ENCODE measurements around the gene MYO5B. TPM values are rescaled to one million over a fixed set of nuclear protein-coding genes. Genes with fewer than 3 reads are reported as not detected.
A peak's percentile ranks its signal among the peaks of the same experiment; 100 is the strongest.
"Not testable (repeated sequence)": the region's sequence is repeated elsewhere in the genome, so short reads cannot be mapped to it uniquely, and the experiment has no call there.

The MYO5B gene
- total RNA-seq, 1 experiment from 2014 or later: 29.5 TPM

DNA sequence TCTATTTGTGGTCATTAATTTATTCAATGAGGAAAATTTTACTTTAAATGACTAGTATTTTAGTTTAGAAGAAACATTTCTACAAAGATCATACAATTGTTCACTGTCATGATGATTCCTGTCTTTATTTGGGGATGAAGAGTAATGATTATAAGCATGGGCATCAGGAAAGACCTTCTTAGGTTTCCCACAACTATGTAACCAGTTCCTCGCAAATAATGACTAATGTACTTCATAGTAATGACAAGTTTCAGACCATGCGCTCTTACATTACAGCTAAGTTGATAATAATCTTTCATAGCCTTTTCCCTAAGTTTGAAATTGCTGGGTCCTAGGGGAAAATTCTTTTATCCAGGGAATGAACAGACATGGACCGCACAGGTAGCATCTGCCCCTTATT lies 90.5 kb downstream of the MYO5B start:
- DNase-seq (ENCODE audit: low spot score): no peak

DNA sequence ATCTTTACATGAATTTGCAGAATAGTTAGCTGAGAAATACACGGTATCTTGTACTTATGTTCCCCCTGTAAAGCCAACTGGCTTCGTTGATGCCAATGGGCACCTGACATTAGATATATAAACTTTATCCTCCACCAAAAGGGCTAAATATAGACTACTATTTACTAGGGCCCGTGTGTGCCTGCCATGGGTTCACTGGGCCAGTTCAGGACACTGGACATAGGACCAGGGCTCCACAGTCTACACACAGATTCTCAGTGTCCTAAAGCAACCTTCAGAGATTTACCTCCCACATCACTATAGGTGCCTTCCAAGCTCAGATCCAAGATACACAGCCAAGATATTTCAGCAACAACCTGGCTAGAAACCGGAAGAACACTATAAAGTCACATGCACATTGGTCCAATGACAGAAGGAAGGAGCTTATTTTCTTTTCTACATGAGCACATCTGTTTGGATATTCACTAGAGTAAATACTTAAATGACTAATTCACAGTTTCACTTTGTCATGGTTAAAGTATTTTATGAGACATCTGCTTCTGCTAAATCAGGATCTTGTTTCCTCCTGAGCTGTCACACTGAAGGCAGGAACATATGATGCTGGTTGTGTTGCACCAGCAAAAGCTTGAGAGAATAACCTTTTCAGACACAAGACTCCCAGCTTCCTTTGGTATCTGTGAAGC lies 95.1 kb downstream of the MYO5B start:
- DNase-seq (ENCODE audit: low spot score): peak; percentile 33

DNA sequence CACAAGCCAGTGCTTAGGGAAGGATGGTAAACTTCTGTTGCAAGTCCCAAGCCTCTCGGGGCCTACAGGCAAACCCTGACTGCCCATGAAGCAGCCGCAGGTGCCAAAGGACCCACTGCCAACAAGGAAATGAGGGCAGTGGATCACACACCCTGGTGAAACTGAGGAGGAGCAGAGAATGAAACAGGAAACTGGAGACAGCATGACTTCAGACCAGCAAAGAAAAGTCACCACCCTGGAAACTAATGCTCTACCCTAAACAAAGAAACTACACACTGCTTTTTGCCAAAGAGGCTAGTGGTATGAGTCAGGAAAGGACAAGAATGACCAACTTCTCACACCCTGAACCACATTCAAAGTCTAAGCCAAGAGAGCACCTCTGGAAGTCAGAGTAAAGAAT lies 97.2 kb downstream of the MYO5B start:
- DNase-seq (ENCODE audit: low spot score): no peak

DNA sequence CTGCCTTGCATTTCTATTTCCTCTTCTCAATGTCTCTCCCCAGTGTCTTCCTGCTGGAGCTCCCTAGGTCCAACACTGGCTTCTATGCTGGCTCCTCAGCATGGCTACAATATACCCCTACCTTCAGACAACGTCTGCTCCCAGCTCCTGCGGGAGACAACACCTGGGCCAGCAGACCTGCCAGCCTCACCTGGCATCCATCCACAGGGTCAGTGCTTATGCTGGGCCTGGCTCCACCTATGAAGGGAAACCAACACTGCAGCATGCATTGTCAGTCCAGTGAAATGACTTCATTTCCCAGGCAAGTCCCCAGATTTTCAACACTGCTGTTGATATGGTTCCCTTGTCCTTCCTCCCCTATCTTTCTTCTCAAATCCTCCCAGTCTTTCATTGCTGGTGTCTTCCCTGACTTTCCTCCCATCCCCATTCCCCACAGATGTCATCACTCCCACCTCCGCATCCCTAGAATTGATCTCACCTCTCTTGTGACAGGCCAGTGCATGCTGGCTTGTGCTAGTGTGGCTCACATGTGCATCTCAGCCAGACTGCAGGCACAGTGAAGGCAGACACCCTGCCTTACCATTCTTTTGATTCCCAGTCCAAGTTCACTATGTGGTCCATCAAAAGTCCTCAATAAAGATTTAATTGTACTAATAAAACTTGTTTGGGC lies 98.0 kb downstream of the MYO5B start:
- DNase-seq (ENCODE audit: low spot score): no peak

DNA sequence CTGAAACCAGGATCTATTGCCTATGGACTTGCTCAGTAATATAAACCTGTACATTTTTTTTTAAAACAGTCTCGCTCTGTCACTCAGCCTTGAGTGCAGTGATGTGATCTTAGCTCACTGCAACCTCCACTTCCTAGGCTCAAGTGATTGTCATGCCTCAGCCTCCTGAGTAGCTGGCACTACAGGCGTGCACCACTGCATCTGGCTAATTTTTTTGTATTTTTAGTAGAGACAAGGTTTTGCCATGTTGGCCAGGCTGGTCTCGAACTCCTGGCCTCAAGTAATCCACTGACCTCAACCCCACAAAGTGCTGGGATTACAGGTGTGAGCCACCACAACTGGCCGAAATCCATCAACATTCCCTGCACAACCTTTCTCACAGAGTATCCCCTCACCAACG lies 100.2 kb downstream of the MYO5B start:
- DNase-seq (ENCODE audit: low spot score): not testable (repeated sequence)

DNA sequence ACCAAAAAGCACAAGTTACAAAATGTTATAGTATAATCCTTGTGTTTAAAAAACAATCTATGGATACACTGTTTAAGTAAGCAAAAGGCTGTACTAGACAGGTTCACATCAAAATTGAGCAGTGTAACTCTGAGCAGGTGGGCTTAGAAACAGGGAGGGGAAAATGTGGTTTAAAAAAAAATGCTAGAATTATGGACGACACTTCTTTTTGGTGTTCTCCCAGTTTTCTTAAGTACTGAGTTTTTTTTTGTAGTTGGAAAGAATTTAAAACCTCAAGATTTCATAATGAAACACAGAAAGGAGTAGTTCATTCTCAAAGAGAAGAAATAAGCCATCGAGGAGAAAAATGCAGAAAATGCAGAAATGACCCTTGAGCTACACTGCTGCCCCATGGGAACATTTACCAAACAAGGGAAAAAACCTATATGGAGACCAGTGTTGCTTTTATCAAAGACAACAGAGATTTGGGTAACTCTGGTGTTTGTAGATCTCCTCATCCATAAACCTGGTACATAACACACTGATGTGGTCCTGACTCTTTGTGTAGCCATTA lies 100.7 kb downstream of the MYO5B start:
- no peak for DNase-seq (ENCODE audit: low spot score)

DNA sequence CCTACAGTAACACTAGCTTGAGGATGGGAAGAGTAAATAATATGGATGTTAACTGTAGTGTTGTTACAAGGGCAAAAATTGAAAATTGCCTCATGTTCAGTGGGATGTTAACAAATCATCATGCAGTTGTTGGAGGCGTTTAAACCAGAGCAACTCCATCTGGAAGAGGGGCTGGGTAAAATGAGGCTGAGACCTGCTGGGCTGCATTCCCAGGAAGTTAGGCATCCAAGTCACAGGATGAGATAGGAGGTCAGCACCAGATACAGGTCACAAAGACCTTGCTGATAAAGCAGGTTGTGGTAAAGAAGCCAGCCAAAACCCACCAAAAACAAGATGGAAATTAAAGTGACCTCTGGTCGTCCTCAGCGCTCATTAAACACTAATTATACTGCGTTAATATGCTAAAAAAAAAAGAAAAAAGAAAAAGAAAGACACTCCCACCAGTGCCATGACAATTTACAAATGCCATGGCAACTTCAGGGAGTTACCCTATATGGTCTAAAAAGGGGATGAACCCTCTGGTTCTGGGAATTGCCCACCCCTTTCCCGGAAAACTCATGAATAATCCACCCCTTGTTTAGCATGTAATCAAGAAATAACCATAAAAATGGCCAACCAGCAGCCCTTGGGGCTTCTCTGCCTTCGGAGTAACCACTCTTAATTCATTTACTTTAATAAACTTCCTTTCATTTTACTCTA lies 101.4 kb downstream of the MYO5B start:
- DNase-seq (ENCODE audit: low spot score): no peak

DNA sequence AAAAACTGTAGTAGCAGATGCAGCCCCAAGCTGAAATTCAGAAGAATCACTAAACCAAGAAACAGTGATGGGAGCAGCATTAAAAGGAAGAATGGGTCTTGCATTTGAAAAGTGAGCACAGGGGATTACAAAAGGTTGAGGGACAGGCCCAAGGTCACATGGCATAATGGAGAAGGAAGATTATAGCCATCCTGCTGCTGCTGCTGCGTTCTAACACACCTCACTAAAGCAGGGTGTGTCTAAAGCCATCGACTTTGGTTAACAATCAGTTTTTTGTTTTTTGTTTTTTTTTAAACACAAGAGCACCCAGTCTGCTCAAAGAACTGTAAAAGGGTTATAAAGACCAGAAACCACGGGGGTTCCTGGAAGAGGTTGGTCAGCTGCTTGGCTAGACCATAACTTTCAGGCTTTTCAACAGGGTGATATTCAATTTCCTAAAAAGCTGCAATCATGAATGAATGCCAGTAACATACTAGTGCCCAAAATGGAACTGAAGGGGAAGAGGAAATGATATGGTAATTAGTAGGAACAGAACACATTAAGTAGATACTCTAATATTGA lies 102.6 kb downstream of the MYO5B start:
- DNase-seq (ENCODE audit: low spot score): no peak

DNA sequence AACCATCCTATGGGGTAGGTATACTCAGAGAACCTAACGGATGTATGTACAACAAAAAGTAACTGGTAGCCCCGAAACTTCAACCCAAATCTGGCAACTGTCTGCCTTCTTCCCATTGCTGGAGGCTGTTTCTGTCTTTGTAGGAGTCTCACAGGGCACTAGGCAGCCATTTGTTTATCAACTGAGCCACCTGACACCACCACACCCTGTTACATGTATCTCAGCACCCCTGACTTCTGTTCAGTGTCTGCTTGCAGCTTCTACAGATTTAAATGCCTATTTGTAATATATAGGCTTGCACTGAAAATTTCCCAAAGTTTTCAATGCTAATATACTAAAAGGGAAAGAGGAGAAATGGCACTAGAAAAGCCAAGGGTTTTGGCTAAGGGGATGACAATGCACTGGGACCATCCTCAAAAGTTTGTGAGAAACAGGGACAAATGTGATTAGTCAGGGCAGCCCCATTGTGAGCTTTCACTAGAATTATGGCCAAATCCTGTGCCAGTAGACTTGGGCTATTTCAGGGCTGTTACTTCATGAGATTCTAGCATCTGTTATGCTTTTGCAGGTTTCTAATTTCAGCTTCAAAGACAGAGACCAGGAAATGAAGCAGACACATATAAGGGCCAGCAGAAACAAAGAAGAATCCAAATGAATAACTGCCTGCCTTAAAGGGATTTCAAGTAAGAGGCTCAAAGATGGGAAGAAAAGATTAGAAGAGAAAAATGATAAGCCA lies 103.3 kb downstream of the MYO5B start:
- DNase-seq (ENCODE audit: low spot score): no peak

DNA sequence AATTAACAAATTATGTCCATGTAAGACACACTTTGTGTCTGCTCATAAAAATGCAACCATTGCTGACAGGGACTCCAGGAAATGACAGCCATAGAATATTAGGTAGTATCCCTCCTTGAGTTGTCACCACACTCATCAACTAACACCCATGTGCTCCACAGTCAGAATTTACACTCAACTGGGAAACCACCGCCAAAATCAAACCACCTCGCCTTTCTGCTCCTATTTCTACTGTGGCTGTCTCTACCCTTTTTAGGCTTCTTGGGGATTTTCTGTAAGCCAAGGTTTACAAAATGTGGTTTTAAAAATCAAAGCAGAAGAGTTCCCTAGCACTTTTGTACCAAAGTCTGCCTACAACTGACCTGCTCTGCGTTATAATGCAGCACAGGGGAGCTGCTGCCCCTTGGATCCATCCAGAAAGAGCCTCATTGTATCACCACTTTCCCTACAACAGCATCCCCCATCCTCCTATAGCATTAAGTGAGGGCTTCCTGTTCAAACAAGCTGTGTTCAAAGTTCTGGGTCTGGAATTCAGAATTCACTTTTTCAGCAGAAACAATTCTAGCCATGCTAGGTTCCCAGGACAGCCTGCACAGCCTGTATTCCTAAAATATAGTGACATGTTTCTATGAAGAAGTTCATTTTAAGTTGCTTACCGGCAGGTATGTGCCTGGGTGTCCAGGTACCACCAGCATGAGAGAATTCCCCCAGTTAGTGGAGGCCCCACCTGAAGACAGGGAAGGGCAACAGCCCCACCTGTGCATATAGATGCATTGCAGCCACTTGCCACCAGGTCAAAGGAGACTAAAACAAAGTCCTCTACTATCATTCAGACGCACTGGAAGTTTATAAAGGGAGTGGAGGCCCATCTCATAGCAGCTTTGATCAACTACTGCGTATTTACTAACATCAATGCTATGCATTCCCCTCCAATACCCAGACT lies 104.3 kb downstream of the MYO5B start:
- DNase-seq (ENCODE audit: low spot score): no peak

DNA sequence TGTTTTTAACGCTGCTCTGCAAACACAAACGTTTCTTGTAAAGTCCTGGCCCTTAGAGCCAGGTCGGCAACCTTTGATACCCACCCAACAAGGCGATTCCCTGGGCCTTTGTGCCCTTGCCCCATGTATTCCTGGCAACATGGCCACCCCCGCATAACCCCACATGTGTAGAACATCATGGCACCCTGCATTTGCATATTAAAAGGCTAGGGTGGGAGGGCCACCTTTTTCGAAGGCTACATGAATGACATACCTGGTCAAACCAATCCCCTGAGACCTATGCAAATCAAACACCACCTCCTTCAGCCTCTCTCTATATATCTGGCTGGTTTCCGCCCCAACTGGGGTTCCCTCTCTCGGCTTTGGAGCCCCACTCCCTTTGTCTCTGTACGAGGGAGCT lies 105.2 kb downstream of the MYO5B start:
- DNase-seq (ENCODE audit: low spot score): no peak

DNA sequence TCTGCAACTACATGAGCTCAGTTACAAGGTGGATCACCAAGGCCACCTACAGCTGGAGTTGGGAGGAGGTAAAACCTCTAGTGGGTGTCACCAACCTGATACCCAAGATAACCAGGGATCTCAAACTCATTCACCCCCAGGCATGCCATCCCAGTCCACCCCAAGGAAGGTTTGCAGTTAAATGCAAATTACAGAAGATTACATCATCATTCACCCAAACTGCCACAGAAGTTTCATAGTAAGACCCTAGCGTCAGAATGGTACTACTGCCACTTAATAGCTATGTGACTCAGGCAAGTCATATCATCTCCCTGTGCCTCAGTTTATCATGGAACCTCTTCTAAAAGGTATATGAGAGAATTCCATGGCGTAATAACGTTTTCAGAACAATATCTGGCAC lies 111.2 kb downstream of the MYO5B start:
- no peak for DNase-seq (ENCODE audit: low spot score)

DNA sequence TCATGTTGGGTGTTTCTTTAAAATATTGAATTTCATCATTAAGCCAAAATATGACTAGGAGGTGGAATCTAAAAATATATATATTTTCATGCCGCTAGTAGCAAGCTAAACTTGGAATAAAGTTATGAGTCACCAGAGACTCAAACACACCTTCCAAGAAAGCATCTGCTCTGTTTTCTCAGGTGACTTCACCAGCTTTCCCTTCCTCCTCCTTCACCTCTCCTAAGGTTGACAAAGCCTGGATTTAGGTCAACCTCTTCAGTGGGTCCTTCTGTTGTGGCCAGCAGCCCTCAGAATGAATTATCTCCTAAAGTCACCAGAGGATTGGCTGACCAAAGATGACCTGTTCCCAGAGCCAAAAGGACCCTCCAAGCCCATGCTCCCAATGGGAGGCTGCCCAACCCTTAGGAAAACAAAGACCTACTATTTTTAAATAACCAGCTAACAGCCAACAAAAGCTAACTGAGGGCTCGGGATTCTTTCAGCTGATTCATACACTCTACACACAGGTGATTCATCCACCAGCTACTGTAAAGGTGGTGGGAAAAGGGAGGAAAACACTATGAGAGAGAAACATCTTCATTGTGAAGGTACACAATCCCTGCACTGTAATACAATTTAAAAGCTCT lies 113.9 kb downstream of the MYO5B start:
- no peak for DNase-seq (ENCODE audit: low spot score)

DNA sequence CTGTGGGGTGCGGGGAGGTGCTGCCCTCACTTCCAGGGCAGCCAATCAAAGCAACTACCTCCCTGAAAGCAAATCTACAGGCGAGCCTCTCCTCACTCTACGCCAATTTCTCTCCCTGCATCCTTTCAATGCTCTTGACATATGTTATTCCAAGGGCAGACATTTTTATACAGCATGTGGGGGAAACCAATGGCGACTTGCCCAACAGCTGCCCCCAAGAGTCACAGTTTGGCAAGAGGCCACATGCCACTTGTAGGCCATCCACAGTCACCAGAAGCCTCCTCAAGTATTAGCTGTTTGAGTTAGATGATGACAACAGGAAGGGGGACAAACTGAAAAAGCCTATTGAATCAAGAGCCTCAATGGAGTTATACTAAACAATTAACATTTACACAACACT lies 114.6 kb downstream of the MYO5B start:
- DNase-seq (ENCODE audit: low spot score): no peak

DNA sequence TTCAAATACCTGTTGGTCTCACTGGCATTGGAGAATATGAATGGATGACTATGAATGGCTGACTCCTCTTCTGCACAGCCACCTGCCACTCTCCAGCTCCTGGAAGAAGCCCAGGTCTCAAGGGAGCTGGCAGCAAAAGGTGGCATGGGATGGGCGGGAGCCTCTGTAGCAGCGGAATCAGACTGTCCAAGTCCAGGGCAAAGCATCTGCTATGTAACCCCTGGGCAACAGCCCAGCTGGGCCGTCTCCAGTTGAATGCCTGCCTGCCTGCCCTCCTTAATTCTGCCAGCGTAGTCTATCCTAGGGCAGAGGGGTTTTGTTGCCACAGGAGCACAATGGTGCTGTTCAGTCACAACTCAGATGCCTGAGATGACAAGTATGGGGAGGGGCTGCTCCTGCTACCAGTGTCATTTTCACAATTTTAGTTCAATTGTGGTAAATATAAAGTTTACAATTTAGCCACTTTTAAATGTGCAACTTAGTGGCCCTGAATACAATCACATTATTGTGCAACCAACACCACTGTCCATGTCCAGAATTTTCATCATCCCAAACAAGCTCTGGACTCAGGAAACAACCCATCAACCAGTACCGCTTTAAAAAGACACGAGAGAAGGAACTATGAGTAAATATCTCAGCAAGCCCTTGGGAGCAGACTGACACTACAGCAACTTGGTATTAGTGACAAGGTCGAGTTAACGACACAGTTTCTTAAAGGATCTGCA lies 115.2 kb downstream of the MYO5B start:
- no peak for DNase-seq (ENCODE audit: low spot score)

DNA sequence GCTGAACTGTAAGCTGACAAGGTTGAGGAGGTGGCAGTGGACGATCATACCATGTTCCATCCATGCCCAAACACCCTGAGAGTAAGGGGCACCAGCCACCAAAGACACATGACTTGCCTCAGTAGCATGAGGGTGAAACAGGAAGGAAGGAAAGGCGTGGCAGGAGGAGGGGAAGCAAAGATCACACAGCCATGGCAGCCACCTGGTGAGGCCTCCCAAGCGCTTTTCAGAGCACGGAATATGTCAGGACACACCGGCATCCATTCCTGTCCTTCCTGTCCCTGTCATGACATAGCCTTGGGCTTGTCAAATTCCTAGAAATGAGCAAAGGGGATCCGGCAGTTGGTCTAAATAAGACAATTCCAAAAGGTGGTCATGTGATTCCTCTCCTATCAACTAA lies 118.7 kb downstream of the MYO5B start:
- no peak for DNase-seq (ENCODE audit: low spot score)

DNA sequence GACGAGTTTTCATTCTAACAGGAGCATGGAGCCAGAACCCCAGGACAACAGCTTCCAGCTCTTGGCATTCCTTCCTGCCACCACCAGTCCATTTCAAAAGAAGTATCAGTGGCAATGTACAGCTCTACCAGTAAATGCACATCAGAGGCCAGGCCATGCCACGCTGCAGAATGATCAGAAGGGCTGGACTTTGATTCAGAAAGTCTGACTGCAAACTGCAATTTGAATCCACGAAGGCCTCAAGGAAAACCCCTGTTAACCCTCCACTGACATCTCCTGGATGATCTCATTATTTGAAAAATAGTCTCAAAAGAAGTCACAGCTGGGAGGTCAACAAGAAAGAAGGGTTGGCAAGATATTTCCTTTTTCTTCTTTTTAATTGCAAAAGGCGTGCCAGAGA lies 119.2 kb downstream of the MYO5B start:
- no peak for DNase-seq (ENCODE audit: low spot score)

DNA sequence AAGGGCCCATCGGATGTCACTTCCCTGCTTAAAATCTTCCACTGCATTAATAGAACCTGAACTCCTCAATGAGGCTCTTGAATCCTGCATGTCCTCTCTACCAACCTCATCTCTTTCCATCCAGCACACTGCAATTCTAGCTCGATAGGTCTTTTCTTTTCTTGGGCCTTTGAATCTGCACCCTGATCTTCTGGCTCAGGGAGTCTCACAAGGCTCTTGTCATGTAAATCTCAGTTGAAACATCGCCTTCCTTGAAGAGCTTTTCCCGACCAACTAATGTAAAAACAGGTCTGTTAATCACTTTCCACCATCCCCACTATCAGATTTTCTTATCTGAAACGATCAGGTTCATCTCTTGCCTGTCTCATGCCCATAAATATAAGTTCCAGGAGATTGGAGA lies 120.5 kb downstream of the MYO5B start:
- no peak for DNase-seq (ENCODE audit: low spot score)

DNA sequence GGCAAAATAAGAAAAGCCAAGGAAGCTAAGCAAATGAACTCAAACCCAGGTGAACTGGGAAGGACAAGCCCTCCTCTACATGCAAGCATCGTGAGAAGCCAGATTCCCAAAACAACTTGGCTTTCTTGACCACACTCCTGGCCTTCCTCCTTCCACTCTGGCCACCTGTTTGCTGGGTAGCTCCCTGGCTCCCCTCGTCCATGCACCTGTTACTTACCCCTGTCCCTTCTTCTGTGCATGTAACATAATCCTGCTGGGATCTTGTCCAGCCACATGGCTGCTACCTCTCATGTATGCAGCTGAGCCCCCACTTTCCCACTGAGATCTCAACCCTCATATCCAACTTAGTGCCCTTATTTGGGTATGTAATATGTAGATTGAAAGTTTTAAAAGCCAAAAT lies 121.6 kb downstream of the MYO5B start:
- DNase-seq (ENCODE audit: low spot score): no peak

DNA sequence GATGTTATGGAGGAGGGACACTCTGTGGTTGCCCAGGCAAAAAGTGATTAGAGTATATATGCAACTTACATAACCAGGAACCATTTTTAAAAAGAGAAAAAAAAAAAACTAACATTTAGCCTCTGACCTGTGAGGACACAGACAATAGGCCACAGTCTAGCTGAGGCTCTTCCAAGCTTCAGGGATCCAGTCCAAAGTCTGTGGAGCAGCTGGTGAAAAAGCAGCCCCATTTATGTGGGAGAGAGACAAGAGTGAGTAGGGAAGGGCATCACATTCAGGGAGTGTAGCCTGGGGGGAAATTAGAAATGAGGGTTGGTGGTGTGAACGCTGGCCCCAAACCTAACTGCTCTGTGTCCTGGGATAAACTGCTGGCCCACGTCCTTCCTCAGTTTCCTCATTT lies 122.8 kb downstream of the MYO5B start:
- no peak for DNase-seq (ENCODE audit: low spot score)
